OCI-LY1 (cell line): ENCODE data around the gene AK4.

Source experiments
- CTCF ChIP-seq: fragments of 200-600 bp; sonication (generic), shearing (Covaris generic); IDR thresholded peaks from 2 replicates; pipeline ENCODE4 v1.5.1; 2017; ENCODE audit warnings: mild to moderate bottlenecking, antibody characterized with exemption, low read length, moderate library complexity, mixed read lengths
- EZH2 ChIP-seq: fragments of 200-600 bp; sonication (generic), shearing (Covaris generic); IDR thresholded peaks from 2 replicates; pipeline ENCODE4 v1.8.0; 2017; ENCODE audit warnings: borderline replicate concordance, mixed run types, mild to moderate bottlenecking, antibody characterized with exemption, low read length, moderate library complexity, mixed read lengths

- TF ChIP-seq CTCF (peak; percentile 82), EZH2 (no peak)
Observed at GRCh38 chr1:65235867-65236805, 88.1 kb downstream of the AK4 start.
